A673 (cell line): ENCODE data around the gene NOP14. TPM values are rescaled to one million over a fixed set of nuclear protein-coding genes. Genes with fewer than 3 reads are reported as not detected.

Experiments
- BruUV-seq: library from RNA; stranded (reverse); fragments of 400-500 nt; replicated peaks from 2 replicates; lab custom pipeline; 2021; lab: Mats Ljungman, UMichigan
- CTCF ChIA-PET: fragments of 300-600 bp; sonication (Branson Sonifier 250); formaldehyde crosslinking; loops from one replicate; lab custom pipeline; 2022; ENCODE audit warnings: antibody characterized with exemption; lab: Charles Lee
- POLR2A ChIA-PET: fragments of 300-600 bp; sonication (Branson Sonifier 250); formaldehyde crosslinking; loops from one replicate; lab custom pipeline; 2022; ENCODE audit warnings: antibody characterized with exemption; ENCODE audit not compliant: low non-redundant PET; lab: Charles Lee
- DNase-seq: peaks from one replicate; pipeline ENCODE4 v3.0.0-alpha.2; 2015; ENCODE audit warnings: low spot score
- H3K27ac ChIP-seq: fragments of 200-600 bp; sonication (generic); 2 replicates; pipeline ENCODE4 v1.5.1; 2016; ENCODE audit warnings: mixed run types, low read depth, mild to moderate bottlenecking, mixed read lengths, antibody characterized with exemption, low read length; ENCODE audit not compliant: poor library complexity, severe bottlenecking
- H3K27me3 ChIP-seq: fragments of 200-600 bp; sonication (generic); replicated peaks from 2 replicates; pipeline ENCODE4 v1.6.1; 2017; ENCODE audit warnings: mixed run types, low read depth, mild to moderate bottlenecking, mixed read lengths, antibody characterized with exemption, low read length; ENCODE audit not compliant: insufficient read depth, poor library complexity
- H3K36me3 ChIP-seq: fragments of 200-600 bp; sonication (generic); 2 replicates; pipeline ENCODE4 v1.6.1; 2016; ENCODE audit warnings: mixed run types, mild to moderate bottlenecking, mixed read lengths, antibody characterized with exemption, low read length; ENCODE audit not compliant: insufficient read depth, poor library complexity, severe bottlenecking
- H3K4me1 ChIP-seq: fragments of 200-600 bp; sonication (generic); 2 replicates; pipeline ENCODE4 v1.6.1; 2017; ENCODE audit warnings: mixed run types, mild to moderate bottlenecking, mixed read lengths, antibody characterized with exemption, low read length; ENCODE audit not compliant: insufficient read depth, poor library complexity, severe bottlenecking
- H3K4me3 ChIP-seq: fragments of 200-600 bp; sonication (generic); 2 replicates; pipeline ENCODE4 v1.5.1; 2016; ENCODE audit warnings: low read depth, mixed run types, mild to moderate bottlenecking, mixed read lengths, low read length; ENCODE audit not compliant: poor library complexity, severe bottlenecking
- H3K9me3 ChIP-seq: fragments of 200-600 bp; sonication (generic); 2 replicates; pipeline ENCODE4 v1.6.1; 2016; ENCODE audit warnings: mixed run types, low read depth, mild to moderate bottlenecking, mixed read lengths, antibody characterized with exemption, low read length; ENCODE audit not compliant: poor library complexity, severe bottlenecking
- EZH2 ChIP-seq: fragments of 200-600 bp; sonication (generic); IDR thresholded peaks from 2 replicates; pipeline ENCODE4 v1.6.1; 2017; ENCODE audit warnings: borderline replicate concordance, low read depth, mild to moderate bottlenecking, mixed read lengths, antibody characterized with exemption, low read length; ENCODE audit not compliant: poor library complexity, severe bottlenecking
- intact Hi-C: fragments of 100-400 bp; cut with micrococcal nuclease; formaldehyde crosslinking; loops from one replicate; pipeline ENCODE4 v1.10.0; 2022; ENCODE audit not compliant: unreplicated experiment
- total RNA-seq: library from RNA; stranded (reverse); gene quantifications from 2 replicates; pipeline ENCODE4 v1.2.3, GENCODE V29; 2021
- TF ChIP-seq, protein P1 (sequence below): fragments of 300-800, 200-600 bp; sonication (generic); conservative IDR thresholded peaks from 2 replicates; pipeline ENCODE4 v1.5.1; 2017; ENCODE audit warnings: low read depth, mild to moderate bottlenecking, antibody characterized with exemption, low read length, moderate library complexity, mixed read lengths

The NOP14 gene
- total RNA-seq, 1 experiment from 2014 or later: 69.9 TPM

DNA sequence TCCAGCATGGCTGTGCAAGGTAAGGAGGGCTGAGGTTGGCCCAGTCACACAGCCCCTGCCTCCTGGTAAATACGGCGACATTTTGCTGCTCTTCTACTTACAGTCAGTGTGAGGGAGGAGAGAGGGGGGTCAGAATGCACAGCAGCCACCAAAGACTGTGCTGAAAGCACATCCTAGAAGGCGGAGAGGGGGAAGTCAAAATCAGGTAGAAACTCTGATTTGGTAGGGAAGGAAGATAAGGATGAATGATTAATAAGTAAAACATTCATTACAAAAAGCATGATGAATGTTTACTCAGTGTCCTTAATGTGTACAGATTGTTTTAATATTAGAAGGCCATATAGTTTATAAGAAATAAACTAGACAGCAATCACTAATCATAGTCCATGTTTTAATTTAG lies 62.0 kb downstream of the NOP14 start:
- no peaks in the 10 kb centered on the region for H3K4me1 ChIP-seq
- H3K27me3 ChIP-seq: no peaks in the 10 kb centered on the region
- no peak for DNase-seq
- BruUV-seq: no TSS peak
- no peaks in the 10 kb centered on the region for H3K9me3 ChIP-seq
- no peak overlapping the region for H3K27ac ChIP-seq
- H3K4me3 ChIP-seq: no peak overlapping the region
- intact Hi-C loops: no loop called here
- H3K36me3 ChIP-seq: peaks cover 64% of the 10 kb centered on the region
- TF ChIP-seq, protein P1, sequence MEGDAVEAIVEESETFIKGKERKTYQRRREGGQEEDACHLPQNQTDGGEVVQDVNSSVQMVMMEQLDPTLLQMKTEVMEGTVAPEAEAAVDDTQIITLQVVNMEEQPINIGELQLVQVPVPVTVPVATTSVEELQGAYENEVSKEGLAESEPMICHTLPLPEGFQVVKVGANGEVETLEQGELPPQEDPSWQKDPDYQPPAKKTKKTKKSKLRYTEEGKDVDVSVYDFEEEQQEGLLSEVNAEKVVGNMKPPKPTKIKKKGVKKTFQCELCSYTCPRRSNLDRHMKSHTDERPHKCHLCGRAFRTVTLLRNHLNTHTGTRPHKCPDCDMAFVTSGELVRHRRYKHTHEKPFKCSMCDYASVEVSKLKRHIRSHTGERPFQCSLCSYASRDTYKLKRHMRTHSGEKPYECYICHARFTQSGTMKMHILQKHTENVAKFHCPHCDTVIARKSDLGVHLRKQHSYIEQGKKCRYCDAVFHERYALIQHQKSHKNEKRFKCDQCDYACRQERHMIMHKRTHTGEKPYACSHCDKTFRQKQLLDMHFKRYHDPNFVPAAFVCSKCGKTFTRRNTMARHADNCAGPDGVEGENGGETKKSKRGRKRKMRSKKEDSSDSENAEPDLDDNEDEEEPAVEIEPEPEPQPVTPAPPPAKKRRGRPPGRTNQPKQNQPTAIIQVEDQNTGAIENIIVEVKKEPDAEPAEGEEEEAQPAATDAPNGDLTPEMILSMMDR: no peak
- no peak for TF ChIP-seq EZH2
- ChIA-PET POLR2A (no interaction called here), CTCF (no interaction called here)

DNA sequence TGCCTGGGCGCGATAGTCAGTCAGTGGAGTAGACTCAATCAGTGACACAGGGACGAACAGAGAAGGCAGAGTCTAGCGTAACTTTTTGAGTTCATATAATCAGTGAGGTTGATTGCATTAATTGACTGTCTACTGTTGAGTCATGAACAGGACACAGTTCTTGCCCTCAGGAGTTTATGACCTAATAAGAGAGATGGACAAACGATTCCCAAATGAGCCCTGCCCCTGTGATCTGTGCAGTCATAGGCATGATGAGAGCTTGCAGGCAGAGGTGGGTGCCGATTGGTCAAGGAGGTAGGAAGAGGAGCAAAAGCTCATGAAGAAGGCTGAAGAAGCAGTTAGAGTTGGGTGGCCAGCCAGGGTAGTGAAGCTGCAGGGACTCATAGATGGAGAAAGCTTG lies 62.5 kb downstream of the NOP14 start:
- intact Hi-C loops: no loop called here
- no peaks in the 10 kb centered on the region for H3K9me3 ChIP-seq
- no peak for DNase-seq
- no peak for TF ChIP-seq EZH2
- TF ChIP-seq, protein P1: no peak
- no peaks in the 10 kb centered on the region for H3K4me1 ChIP-seq
- no peak overlapping the region for H3K27ac ChIP-seq
- peaks cover 67% of the 10 kb centered on the region for H3K36me3 ChIP-seq
- no peak overlapping the region for H3K4me3 ChIP-seq
- H3K27me3 ChIP-seq: no peaks in the 10 kb centered on the region
- ChIA-PET POLR2A (no interaction called here), CTCF (no interaction called here)
- no TSS peak for BruUV-seq

DNA sequence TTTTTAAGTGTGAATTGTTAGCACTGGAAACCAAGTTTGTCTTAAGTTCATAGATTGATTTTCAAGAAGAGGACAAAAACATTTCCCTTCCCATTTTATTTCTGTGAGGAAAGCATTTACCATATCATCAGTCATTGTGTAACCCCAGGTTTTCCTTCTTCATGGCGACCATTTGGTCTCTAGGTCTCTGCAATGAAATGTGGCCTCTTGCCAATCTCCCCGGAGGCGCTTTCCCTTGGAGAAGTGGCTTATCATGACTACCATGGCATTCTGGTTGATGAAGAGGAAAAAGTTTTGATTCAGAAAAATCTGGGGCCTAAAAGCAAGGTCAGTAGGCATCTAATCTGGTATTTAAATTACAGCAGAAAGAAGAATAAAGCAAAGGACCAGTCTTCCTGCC lies 65.2 kb downstream of the NOP14 start:
- H3K27ac ChIP-seq: no peak overlapping the region
- H3K9me3 ChIP-seq: no peaks in the 10 kb centered on the region
- no peaks in the 10 kb centered on the region for H3K27me3 ChIP-seq
- BruUV-seq: no TSS peak
- no peak for DNase-seq
- ChIA-PET CTCF (no interaction called here), POLR2A (no interaction called here)
- H3K4me3 ChIP-seq: no peak overlapping the region
- intact Hi-C loops: no loop called here
- no peaks in the 10 kb centered on the region for H3K4me1 ChIP-seq
- TF ChIP-seq, protein P1: no peak
- no peak for TF ChIP-seq EZH2
- peaks cover 65% of the 10 kb centered on the region for H3K36me3 ChIP-seq
